Left cardiac atrium (tissue), 4 donors: Measurements from ENCODE around the gene USP32. TPM values are rescaled to one million over a fixed set of nuclear protein-coding genes. Genes with fewer than 3 reads are reported as not detected.
"Not testable (repeated sequence)": the region's sequence is repeated elsewhere in the genome, so short reads cannot be mapped to it uniquely, and the experiment has no call there.

Source experiments
- ATAC-seq, 2 donors: fragments of 200-7000 bp; cut with Tn5 transposase; one replicate each; pipeline ENCODE4 v1.9.1; 2020; ENCODE audit warnings: mild to moderate bottlenecking in 2 of 2, moderate library complexity in 2 of 2
- DNase-seq: peaks from one replicate; pipeline ENCODE4 v3.0.0-alpha.2; 2020
- intact Hi-C, 2 donors: fragments of 100-400 bp; cut with DNase I; formaldehyde crosslinking; loops; one replicate each; pipeline versions ENCODE4 v1.14.1 to v1.15.1; 2022 to 2023
- total RNA-seq, 2 donors: library from RNA; stranded (reverse); fragmentation: NEBNext Ultra II Directional; extraction: Animal tissue kit (Norgen Biotek cat#: 25700); gene quantifications; one replicate each; pipeline ENCODE4 v1.2.1, GENCODE V29; 2021
- donor health status: DM: no; HTN: yes; CAD: no.
- donor health status: DM: no; HTN: yes; CAD: no; lungs with severe emphysema.
- donor health status: DM: yes; HTN: yes; CAD: no.
- donor health status: Dilated cardiomyopathy.

The USP32 gene
- total RNA-seq, 2 donors from 2014 or later, result 28.4 to 44.0 TPM

DNA sequence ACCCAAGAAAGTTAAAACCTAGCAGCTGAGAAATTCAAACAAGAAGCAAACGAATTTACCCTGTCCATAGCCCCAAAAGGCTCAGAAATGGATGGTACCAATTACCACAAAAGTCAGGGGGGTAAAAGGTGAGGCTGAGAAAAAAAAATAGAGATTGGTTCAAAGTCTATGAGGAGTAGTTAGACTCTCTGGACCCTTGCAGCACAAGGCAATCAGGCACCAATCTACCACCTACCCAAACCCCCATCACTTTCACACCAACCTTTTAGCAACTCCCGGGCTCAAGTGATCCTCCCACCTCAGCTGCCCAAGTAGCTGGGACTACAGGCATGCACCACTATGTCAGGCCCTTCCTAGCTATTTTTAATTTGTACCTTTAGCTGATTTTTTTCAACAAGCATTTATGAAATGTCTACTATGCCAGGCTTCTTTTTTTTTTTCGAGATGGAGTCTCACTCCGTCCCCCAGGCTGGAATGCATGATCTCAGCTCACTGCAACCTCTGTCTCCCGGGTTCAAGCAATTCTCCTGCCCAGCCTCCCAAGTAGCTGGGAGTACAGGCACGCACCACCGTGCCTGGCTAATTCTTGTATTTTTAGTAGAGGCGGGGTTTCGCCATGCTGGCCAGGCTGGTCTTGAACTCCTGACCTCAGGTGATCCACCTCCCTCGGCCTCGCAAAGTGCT lies 40.8 kb downstream of the USP32 start:
- ATAC-seq (no peak), DNase-seq (no peak)
- intact Hi-C loops, result no loop called here

DNA sequence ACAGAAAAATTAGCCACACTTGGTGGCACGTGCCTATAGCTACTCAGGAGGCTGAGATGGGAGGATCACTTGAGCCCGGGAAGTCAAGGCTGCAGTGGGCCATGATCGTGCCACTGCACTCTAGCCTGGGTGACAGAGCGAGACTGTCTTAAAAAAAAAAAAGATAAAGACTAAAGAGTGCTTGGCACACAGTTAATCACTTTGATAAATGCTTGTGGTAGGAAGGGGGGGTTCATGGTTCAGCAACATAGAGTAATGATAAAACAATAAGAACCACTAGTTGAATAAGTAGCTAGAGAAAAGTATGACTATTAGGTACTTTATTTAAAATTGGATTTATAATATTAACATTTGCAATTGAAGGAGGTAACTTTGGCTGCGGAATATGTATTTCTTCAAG lies 43.3 kb downstream of the USP32 start:
- DNase-seq (no peak), ATAC-seq (no peak)
- intact Hi-C loops, result no loop called here

DNA sequence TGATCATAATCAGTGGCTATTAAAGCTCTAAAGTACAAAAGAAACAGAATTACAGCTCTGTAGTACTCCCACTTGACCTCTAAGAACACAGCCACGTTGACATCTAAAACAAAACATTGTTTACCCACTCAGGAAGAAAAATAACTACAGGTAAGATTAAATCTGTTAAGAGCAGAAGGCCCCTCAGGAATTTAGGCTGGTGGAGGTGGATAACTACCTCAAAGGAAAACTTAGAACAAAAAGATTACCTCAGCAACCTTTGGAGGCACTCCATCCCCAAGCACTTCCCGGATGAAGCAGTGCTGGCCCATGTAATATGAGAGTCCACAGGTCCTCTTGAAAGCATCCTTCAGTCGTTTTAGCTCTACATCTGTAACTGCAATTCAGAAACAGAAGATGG lies 46.7 kb downstream of the USP32 start:
- no peak for ATAC-seq
- intact Hi-C loops, result no loop called here
- DNase-seq, result no peak

DNA sequence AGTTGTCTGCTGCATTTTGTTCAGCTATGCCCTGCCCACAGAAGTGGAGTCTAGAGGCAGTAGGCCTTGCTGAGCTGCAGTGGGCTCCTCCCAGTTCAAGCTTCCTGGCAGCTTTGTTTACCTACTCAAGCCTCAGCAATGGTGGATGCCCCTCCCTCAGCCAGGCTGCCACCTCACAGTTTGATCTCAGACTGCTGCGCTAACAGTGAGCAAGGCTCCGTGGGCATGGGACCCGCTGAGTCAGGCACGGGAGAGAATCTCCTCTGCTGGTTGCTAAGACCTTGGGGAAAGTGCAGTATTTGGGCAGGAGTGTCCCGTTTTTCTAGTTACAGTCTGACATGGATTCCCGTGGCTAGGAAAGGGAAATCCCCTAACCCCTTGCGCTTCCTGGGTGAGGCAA lies 49.4 kb downstream of the USP32 start:
- intact Hi-C loops, ATAC-seq, DNase-seq: not testable (repeated sequence)

DNA sequence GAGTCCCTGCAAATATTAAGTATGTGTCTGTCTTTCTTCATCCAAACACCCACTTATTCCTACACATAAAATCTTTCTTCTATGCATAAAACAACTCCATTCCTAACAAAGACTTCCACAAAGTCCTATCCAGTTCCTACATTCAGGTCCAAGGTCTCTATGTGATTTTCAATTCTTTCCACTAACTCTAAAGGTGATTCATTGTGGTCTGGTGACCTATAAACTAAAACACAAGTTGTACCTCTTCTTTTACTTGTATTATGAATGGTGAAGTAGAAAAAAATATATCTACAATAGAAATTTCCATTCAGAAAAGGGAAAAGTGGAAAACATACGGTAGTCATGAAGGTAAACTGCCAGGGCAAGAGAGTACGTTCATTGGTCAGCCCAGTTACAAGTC lies 56.6 kb downstream of the USP32 start:
- DNase-seq (no peak), ATAC-seq (no peak)
- intact Hi-C loops, result no loop called here

DNA sequence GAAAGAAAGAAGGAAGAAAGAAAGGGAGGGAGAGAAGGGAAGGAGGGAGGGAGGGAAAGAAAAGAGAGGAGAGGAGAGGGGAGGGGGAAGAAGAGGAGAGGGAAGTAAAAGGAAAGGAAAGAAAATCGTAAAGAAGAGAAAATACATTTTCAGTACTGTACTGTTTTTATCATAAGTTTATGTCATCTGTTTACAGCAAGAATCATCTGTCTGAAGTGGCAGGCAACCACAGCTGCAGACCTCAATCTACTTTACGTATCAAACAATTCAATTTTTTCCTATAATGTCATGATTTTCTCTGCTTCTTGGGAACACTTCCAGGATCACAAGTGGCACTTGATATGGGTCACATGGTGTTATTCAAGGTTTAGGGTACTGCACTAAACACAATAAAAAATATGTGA lies 58.3 kb downstream of the USP32 start:
- intact Hi-C loops, result no loop called here
- no peak for DNase-seq
- ATAC-seq, result no peak

DNA sequence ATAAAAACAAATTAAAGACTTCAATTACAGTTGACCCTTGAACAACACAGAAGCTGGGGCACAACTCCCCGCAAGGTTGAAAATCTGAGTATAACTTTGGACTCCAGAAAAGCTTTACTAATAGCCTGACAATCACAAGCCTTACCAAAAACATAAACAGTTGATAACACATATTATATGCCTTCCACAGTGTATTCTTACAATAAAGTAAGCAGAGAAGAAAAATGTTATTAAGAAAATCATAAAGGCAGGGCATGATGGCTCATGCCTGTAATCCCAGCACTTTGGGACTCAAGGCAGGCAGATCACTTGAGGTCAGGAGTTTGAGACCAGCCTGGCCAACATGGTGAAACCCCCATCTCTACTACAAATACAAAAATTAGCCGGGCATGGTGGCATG lies 58.9 kb downstream of the USP32 start:
- ATAC-seq, intact Hi-C loops, DNase-seq: not testable (repeated sequence)

DNA sequence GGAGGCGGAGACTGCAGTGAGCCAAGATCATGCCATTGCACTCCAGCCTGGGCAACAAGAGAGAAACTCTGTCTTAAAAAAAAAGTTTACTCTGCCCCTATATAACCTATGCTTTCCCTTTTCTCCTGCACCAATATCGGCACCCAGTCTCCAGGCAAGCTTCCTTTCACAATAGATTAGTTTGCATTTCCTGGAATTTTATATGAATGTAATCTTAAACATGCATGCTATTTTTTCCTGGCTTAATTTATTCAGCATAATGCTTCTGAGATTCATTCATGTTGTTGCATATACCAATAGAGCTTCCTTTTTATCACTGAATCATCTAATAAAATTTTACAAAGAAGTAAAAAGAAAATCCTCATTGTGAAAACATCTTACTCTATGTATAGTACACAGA lies 59.4 kb downstream of the USP32 start:
- ATAC-seq (no peak), DNase-seq (no peak)
- intact Hi-C loops, result no loop called here

DNA sequence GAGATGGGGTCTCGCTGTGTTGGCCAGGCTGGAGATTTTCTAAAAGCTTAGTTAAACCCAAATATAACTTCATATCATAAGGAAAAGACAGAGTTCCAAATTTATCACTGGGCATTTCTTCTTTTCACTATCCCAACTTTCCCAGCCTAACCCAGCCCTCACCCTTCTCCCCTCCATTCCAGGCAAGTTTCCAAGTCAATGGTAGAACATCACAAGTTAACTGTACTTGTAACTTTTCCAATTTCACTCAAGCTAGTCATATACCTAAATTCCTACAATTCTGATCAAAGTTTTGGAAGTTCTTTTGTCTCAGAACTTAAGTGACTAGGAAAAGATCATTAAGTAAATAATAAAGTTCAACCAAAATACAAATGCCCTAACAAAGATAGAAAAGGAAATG lies 61.2 kb downstream of the USP32 start:
- ATAC-seq (no peak), DNase-seq (no peak)
- intact Hi-C loops, result no loop called here

DNA sequence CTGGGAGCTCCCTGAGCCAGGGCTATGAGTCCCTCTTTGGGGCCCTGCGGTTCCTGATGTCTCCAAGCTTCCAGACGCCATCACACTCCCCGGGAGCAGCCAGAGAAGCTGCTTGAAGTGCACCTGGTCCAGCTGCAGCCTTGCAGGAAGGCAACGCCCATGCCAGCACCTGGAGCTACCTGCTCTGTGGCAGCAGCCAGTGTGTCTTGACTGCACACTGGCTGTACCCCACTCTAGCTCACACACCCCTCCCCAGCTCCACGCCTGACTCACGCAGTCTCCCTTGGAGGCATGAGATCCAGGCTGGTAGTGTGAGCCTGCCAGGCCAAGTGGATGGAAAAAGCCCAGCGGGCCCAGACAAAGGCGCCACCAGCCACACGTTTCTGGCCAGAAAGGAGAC lies 63.3 kb downstream of the USP32 start:
- DNase-seq (no peak), ATAC-seq (no peak)
- intact Hi-C loops, result no loop called here

DNA sequence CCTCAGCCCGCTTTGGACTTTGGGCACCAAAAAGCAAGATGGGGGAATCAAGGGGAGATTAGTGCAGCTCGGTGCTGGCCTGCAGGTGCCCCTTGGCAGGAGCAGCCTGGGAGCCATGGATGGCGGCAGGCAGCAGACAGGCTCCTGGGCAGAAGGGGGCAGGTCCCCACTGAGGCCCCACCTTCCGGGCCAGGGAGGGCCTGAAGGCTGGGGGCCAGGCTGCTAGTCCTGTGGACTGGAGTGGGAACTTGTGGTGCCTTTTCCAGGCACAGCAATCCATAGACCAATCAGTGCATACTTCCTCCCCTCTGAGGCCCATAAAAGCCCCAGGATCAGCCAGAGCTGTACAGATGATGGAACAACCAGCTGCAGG lies 64.0 kb downstream of the USP32 start:
- no peak for ATAC-seq
- intact Hi-C loops, result no loop called here
- DNase-seq, result no peak

DNA sequence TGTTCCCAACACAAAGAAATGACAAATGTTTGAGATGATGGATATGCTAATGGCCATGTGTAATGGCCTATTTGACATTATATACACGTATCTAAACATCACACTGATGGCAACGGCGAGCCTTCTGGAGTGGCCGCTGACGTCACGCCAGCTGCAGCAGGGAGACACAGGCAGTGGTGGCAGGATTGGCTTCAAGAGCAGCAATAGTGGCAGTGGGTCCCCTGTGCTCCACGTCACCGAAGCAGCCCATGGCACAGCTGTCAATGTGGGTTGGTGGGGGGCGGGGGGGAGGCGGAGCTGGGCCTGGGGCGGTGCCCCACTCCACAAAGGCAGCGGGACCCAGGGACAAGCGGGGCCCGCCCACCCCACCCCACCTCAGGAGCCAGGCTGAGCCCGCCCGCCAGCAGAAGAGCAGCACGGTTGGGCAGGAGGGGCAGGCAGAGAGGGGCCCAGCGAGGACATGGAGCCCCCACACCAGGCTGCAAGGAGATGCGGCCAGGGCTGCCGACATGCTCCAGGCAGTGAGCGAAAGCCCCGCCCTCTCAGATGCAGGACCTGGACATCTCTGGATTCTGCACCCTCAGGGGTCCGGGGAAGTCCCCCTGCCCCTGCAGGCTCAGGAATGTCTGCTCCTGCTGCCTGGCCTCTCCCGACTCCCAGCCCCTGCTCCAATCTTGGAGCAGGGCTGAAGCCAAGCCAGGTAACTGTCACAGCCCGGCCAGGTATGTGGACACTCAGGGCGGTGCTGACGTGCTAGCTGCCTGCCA lies 64.6 kb downstream of the USP32 start:
- intact Hi-C loops, result no loop called here
- DNase-seq, result no peak
- no peak for ATAC-seq

DNA sequence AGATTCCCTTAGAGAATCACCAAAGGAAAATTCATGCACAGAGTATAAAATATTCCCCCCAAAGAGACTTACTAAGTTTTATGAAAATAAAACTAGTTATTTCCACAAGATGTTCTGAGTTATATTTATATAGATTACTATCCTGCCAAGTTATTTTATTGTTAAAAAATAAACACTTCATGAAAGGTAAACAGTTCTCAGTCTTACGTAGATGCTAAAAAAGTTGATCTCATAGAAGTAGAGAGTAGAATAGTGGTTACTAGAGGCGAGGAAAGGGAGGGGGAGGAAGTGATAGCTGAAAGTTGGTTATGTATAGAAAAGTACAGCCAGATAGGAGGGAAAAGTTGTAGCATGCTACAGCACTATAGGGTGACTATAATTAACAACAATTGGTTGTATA lies 65.2 kb downstream of the USP32 start:
- DNase-seq, result no peak
- ATAC-seq, result no peak
- intact Hi-C loops, result no loop called here

DNA sequence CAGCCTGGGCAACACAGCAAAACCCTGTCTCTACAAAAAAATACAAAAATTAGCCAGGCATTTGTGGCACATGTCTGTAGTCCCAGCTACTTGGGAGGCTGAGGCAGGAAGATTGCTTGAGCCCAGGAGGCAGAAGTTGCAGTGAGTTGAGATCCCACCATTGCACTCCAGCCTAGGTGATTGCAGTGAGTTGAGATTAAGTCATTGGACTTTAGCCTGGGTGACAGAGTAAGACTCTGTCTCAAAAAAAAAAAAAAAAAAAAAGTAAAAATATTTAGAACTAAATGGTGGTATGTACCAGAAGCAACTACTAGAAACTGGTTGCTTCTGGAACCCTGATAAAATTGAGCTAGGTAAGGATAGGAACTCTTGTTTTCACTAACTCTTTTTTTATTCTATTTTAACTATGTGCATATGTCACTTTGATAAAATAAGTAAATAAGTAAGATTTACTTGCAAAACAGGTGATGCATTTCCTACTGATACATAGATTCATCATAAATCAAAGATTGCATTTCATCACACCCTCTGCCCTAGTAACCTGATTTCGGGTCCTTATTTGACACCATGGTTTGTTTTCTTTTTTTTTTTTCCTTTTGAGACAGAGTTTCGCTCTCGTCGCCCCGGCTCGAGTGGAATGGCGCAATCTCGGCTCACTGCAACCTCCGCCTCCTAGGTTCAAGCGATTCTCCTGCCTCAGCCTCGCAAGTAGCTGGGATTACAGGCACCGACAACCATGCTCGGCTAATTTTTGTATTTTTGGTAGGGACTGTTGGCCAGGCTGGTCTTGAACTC lies 66.0 kb downstream of the USP32 start:
- ATAC-seq, result no peak
- no peak for DNase-seq
- intact Hi-C loops, result no loop called here

DNA sequence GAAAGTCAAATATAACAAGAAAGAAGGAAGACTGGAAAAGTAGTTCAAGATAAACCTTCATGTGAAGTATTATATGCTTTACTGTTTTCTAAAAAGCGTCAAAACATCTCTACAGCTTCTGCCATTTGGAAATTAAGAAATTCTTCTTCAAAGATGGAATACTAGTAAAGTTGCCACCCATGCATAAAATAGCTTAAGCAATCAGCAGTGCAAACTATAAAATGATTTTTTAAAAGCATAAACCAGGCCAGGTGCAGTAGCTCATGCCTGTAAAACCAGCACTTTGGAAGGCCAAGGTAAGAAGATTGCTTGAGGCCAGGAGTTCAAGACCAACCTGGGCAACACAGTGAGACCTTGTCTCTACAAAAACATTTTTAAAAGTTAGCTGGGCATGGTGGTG lies 68.2 kb downstream of the USP32 start:
- intact Hi-C loops, result no loop called here

DNA sequence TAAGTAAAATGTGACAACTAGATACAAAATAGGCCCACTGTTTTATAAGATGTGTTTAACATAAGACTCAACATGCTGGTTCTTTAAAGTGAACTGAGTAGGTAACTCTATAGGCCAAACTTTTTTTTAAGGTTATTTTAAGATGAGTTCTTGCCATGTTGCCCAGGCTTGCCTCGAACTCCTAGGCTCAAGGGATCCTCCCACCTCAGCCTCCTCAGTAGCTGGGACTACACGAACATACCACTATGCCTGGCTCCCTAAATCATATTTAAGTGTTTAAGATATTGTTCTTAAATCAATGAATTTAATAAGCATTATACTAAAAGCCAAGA lies 69.9 kb downstream of the USP32 start:
- no peak for ATAC-seq
- intact Hi-C loops, result no loop called here
- DNase-seq, result no peak

More for the DNA sequence above, 68.2 kb downstream of the USP32 start:
- no peak for DNase-seq
- no peak for ATAC-seq

DNA sequence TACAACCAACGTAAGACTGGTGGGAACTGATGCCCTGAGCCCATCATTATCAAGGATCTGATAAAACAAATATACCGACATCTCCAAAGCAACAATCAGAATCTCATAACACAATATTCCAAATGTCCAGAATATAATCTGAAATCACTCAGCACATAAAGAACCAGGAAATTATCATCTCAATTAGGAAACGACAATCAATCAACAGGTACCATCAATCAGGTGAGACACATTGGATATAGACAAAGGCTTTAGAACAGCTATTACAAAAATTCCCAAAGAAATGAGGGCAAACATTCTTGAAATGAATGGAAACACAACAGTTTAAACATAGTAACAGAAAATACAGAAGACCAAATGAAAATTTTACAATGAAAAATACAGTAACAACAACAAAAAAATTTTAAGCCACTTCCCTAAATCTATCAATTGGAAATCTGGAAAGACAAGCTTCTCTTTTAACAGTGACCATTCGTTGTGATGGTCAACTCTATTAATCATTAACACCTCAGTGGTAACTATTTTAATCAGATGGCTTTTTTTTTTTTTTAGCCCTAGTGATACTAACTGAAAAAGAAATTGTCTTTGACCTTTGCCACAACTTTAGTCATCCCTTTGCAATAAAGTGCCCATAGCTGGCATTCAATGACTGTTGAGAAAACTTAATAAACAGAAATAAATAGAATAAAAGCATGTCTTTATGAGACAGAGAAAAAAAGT lies 70.4 kb downstream of the USP32 start:
- intact Hi-C loops, result no loop called here
- DNase-seq, result no peak
- ATAC-seq, result no peak

DNA sequence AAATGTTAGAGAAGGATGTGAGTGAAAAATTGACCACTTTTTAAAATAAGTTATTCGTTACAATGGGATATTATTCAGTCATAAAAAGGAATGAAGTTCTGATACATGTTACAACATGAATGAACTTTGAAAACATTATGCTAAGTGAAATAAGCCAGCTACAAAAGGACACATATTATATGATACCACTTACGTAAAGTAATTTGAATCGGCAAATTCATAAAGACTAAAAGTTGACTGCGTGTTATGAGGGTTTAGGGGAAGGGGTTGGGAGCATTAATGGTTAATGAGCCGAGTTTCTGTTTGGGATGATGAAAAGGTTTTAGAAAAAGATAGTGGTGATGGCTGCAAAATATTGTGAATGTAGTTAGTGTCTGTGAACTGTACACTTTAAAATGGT lies 73.1 kb downstream of the USP32 start:
- DNase-seq (no peak), ATAC-seq (no peak)
- intact Hi-C loops, result no loop called here

DNA sequence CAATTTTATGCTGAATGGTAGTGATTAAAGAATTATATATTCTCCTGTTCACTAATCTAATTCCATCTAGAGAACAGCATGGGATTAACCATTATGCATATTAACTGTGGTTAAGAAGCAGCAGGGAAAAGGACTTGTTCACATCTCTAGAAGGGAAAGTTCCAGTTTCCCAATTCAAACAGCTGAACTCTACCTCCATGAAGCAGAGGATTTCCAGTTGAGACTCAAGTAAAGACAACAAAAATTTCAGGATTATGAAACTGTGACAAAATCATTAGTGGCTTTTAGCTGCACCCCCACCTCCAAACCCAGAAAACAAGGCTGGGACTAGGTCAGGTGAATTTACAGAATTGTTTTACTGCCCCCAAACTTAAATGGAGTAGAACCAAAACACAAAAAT lies 73.6 kb downstream of the USP32 start:
- ATAC-seq (no peak), DNase-seq (no peak)
- intact Hi-C loops, result no loop called here

DNA sequence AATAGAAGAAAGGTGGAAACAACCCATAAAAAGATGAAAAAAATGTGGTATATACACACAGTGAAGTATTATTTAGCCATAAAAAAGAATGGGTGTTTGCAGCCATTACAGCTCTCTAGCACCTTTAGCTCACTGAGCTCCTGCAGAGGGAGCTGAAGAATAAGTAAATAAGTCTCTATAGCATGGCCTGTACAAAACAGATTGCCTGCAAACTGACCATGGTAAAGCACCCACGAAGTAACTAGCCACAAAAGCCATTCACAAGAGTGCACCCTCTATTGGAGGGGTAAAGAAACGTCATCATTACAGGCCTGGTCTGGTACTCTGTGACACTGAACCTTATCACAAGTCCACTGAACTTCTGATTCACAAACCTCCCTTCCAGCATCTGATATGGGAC lies 76.3 kb downstream of the USP32 start:
- ATAC-seq (no peak), DNase-seq (no peak)
- intact Hi-C loops, result no loop called here
